ENCODE data around the gene SMAD2. TPM values are rescaled to one million over a fixed set of nuclear protein-coding genes. Genes with fewer than 3 reads are reported as not detected.

SMAD2 gene
- total RNA-seq, 1 donor from 2014 or later: 353 TPM

DNA sequence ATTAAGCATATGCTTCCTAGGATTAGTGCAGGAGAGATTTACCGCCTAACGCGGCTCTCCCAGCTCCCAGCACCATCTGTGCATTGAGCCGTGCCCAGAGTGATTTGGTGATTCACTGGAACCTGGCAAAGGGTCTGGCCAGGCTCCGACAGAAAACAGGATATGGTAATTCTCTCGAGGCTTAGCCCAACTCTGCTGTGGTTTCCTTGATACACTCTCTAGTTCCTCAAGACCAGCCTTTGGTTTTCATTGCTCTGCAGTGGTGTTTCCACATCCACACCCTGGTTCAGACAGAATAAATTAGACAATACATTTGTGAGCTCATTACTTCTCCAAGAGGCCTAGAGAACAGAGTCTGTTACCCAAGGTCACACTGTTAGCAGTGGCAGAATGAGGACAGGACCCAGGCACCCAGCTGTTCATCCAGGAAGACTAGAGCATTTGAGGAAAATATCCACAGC is 23.0 kb upstream of the SMAD2 start:
- peaks cover 9% of the 10 kb centered on the region for H3K4me1 Mint-ChIP-seq (ENCODE audit: low read depth)
- intact Hi-C loops (cut with micrococcal nuclease): no loop called here
- H3K27me3 Mint-ChIP-seq (ENCODE audit: low read depth): peaks cover 20% of the 10 kb centered on the region
- H3K4me3 Mint-ChIP-seq (ENCODE audit: low read depth): no peak overlapping the region
- no peaks in the 10 kb centered on the region for H3K36me3 Mint-ChIP-seq (ENCODE audit: low read depth)
- peak; percentile 20 for DNase-seq (ENCODE audit: low spot score)
- peaks cover 3% of the 10 kb centered on the region for H3K9me3 Mint-ChIP-seq
- peak overlapping the region; percentile 87 for H3K27ac Mint-ChIP-seq

DNA sequence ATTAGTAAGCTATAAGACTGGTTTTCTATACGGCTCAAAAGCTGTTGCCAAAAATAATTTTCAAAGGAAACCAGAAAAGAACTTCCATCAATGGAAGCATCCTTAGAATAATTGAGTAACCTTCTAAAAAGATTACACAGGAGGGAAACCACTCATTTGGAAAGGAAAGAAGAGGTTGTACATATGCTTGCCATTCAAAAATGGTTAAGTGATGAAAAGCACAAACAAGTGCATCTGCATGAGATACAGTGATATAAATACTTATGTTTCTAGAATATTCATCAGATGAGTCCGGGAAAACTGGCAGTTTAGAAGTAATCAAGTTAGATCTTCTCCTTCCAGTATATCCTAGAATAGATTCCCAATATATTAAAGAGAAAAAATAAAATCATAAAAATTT is 20.1 kb upstream of the SMAD2 start:
- no peaks in the 10 kb centered on the region for H3K36me3 Mint-ChIP-seq (ENCODE audit: low read depth)

DNA sequence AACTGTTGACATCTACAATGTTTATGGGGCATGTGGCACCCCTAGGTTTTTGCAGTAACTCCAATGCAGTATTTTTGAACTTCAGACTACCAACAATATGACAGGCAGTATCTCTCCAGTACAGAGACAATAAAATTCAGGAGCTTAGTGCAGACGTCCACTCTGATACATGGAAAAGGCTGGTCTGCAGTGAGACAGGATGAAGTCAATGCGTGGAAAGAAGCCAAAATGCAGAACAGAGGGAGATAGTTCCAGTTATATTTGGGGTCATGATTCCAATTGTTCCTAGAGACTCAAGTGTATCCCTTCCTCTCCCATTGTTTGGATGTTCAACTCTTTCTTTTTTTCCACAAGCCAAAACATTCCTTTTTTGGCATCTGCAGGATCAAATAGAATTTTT is 18.7 kb upstream of the SMAD2 start:
- intact Hi-C loops (cut with micrococcal nuclease): no loop called here
- H3K9me3 Mint-ChIP-seq: no peaks in the 10 kb centered on the region
- H3K4me1 Mint-ChIP-seq (ENCODE audit: low read depth): peaks cover 22% of the 10 kb centered on the region
- no peak overlapping the region for H3K4me3 Mint-ChIP-seq (ENCODE audit: low read depth)
- DNase-seq (ENCODE audit: low spot score): no peak
- H3K36me3 Mint-ChIP-seq (ENCODE audit: low read depth): no peaks in the 10 kb centered on the region
- peaks cover 11% of the 10 kb centered on the region for H3K27me3 Mint-ChIP-seq (ENCODE audit: low read depth)
- H3K27ac Mint-ChIP-seq: no peak overlapping the region

More for the DNA sequence above, 20.1 kb upstream of the SMAD2 start:
- Mint-ChIP-seq H3K4me3 (ENCODE audit: low read depth) (no peak overlapping the region), H3K27ac (no peak overlapping the region), H3K27me3 (ENCODE audit: low read depth) (peaks cover 11% of the 10 kb centered on the region), H3K9me3 (no peaks in the 10 kb centered on the region), H3K4me1 (ENCODE audit: low read depth) (peaks cover 12% of the 10 kb centered on the region)
- intact Hi-C loops (cut with micrococcal nuclease): no loop called here
- no peak for DNase-seq (ENCODE audit: low spot score)

DNA sequence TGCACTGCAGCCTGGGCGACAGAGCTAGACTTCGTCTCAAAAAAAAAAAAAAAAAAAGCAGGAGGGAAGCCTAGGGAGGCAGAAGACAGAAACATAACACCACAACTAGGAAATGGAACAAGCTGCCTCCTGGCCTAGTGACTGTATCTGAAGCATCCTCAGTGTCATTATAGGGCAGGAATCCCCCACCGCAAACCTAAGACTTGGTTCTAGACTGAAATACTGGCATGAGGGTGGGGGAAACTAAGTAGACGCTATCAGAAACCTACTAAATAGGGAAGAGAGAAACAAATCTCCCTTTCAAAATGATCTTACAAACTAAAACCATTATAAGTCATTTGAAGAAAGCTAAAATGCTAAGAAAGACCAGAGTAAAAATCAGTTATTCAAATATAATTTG is 16.4 kb upstream of the SMAD2 start:
- H3K4me3 Mint-ChIP-seq (ENCODE audit: low read depth): no peak overlapping the region
- no peak overlapping the region for H3K27ac Mint-ChIP-seq
- H3K4me1 Mint-ChIP-seq (ENCODE audit: low read depth): peaks cover 13% of the 10 kb centered on the region
- DNase-seq (ENCODE audit: low spot score): no peak
- no peaks in the 10 kb centered on the region for H3K9me3 Mint-ChIP-seq
- H3K36me3 Mint-ChIP-seq (ENCODE audit: low read depth): no peaks in the 10 kb centered on the region
- intact Hi-C loops (cut with micrococcal nuclease): no loop called here
- H3K27me3 Mint-ChIP-seq (ENCODE audit: low read depth): peaks cover 10% of the 10 kb centered on the region

DNA sequence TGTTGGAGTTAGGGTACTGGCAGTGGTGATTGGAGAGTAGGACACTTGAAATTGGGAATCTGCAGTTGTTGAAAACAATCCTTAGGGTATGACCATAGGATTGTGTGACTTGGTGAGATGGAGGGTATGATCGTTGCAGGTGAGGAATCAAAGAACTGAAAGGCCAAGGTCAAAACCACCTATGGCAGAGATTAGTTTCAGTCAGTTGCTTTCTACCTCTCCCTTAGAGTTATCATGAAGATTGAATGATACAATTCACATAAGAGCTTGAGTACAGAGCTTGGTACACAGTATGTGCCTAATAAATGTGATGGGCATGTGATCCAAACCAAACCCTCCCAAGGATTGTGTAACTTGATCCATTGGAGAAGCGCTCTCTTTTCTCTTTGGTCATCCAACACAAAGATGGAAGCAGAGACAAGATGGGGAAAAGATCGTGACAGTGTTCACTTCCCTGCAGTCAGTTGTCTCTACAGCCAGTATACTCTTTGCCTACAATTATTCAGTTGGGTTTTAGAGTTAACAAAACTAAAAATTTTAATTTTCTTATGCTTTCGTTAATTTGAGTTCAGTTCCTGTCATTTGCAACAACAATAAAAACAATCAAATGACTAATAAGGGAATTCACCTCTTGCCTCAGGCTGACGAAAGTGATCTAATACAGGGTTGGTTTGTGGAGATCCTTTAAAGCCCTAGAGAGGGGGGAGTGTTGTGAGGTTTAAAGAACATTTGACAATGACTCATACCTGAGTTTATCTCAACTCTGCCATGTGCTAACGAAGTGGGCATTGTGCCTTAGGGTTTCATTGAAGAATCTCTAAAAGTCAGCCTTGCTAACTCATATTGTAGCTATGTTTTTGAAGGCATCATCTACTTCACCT is 14.8 kb upstream of the SMAD2 start:
- no peaks in the 10 kb centered on the region for H3K36me3 Mint-ChIP-seq (ENCODE audit: low read depth)
- peaks cover 3% of the 10 kb centered on the region for H3K27me3 Mint-ChIP-seq (ENCODE audit: low read depth)
- H3K9me3 Mint-ChIP-seq: no peaks in the 10 kb centered on the region
- no peak overlapping the region for H3K27ac Mint-ChIP-seq
- no peak for DNase-seq (ENCODE audit: low spot score)
- peaks cover 15% of the 10 kb centered on the region for H3K4me1 Mint-ChIP-seq (ENCODE audit: low read depth)
- no peak overlapping the region for H3K4me3 Mint-ChIP-seq (ENCODE audit: low read depth)
- intact Hi-C loops (cut with micrococcal nuclease): loop anchor here (2.0 kb wide), 1 partner anchor 14 kb away; the partner anchor contains the start of gene SMAD2

DNA sequence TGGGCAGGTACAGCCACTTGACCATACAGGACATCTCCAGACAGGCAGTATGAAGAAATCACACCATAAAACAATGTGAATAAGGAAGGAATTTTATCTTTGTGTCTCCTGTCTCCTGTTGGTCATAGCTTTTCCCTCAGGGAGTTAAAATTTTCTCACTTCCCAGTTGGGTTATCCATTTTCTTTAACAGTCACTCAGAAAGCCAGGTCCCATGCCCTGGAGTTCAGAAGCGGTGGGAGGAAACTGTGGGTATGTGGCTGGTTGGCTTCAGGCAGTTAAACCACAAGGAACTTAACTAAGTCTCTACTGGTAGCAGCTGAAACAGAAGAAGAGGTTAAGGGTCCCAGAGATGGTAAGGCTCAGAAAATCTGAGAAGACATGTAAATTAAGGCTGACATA is 6.5 kb upstream of the SMAD2 start:
- Mint-ChIP-seq H3K4me3 (ENCODE audit: low read depth) (no peak overlapping the region), H3K36me3 (ENCODE audit: low read depth) (no peaks in the 10 kb centered on the region), H3K27ac (no peak overlapping the region), H3K9me3 (no peaks in the 10 kb centered on the region), H3K27me3 (ENCODE audit: low read depth) (peaks cover 2% of the 10 kb centered on the region), H3K4me1 (ENCODE audit: low read depth) (peaks cover 22% of the 10 kb centered on the region)
- intact Hi-C loops (cut with micrococcal nuclease): loop anchor here (10.0 kb wide), 2 partner anchors 188 to 1008 kb away; no protein-coding TSS in a partner anchor
- no peak for DNase-seq (ENCODE audit: low spot score)

DNA sequence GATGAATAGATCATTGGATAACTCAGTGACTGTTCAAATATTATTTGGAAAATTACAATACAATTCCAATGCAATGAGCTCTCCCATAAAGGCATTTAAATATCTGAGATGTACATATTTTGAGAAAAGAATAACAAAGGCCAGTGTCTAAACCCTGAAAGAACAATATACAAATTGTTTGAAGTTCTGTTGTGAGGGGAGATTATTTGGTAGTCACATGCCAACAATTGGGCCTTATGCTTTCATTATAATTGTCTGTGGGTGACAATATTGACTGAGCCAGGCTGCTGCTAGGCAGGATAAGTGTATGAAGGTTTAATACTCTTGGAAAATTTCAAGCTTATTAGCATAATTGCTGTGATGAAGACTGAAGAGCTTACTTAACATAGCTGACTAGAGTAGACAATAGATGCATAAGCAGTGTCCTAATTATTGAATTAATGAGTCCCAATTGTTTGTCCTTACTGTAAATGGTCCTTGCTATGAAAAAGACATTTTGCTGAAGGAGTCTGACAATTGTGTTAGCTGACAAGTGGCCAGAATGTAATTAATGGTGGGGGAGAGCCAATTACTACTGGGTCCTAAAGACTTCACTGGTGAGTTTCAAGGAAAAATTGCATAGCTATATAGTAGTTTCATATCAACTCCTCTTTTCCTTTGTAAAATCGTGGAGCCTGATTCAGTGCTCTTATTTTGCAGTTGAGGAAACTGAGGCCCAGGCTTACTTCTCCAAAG is 5.0 kb upstream of the SMAD2 start:
- intact Hi-C loops (cut with micrococcal nuclease): loop anchor here (10.0 kb wide), 2 partner anchors 189 to 1009 kb away; no protein-coding TSS in a partner anchor
- Mint-ChIP-seq H3K9me3 (no peaks in the 10 kb centered on the region), H3K4me3 (ENCODE audit: low read depth) (no peak overlapping the region), H3K27ac (no peak overlapping the region), H3K4me1 (ENCODE audit: low read depth) (peaks cover 24% of the 10 kb centered on the region), H3K36me3 (ENCODE audit: low read depth) (no peaks in the 10 kb centered on the region), H3K27me3 (ENCODE audit: low read depth) (peaks cover 2% of the 10 kb centered on the region)
- DNase-seq (ENCODE audit: low spot score): no peak

DNA sequence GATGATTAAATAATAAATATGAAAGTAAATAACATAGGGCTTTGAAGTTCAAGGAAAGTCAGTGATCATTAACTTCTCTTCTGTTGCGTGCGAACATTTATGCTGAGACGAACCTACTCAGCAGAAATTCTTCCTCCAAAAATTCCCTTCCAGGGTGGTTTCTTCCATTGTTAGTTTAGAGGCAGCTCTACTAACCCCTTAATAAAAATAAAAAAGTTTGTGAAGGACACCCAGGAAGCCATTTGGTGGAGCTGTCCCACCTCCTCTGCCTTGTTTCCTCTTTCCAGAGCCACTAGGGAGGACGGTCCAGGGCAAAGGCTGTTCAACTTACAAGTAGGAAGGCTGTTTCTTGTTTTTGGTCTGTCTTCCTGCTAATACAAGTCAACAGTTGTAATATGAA is 2.1 kb upstream of the SMAD2 start:
- intact Hi-C loops (cut with micrococcal nuclease): loop anchor here (5.0 to 10.0 kb wide), 4 partner anchors 75 to 1012 kb away; no protein-coding TSS in a partner anchor
- no peaks in the 10 kb centered on the region for H3K9me3 Mint-ChIP-seq
- peaks cover 34% of the 10 kb centered on the region for H3K4me1 Mint-ChIP-seq (ENCODE audit: low read depth)
- H3K27me3 Mint-ChIP-seq (ENCODE audit: low read depth): peaks cover 2% of the 10 kb centered on the region
- H3K36me3 Mint-ChIP-seq (ENCODE audit: low read depth): peaks cover 21% of the 10 kb centered on the region
- DNase-seq (ENCODE audit: low spot score): no peak
- no peak overlapping the region for H3K4me3 Mint-ChIP-seq (ENCODE audit: low read depth)
- H3K27ac Mint-ChIP-seq: no peak overlapping the region

DNA sequence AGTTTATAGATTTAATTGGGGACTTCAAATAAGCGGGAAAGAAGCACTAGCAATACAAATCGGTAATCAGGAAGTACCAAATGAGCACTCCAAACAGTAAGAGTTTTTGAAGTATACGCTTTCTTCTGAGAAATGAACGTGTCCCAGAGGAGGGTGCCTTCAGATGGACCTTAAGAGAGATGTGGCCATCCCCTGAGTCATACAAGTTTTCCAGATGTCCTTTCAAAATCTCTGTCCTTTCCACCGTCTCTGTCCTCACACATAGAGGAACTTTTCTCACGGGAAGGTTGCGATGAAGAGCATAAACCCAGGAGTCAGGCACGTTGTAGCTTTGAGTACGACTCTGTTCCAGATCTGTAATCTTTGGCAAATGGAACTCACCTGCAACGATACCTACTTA is 1.7 kb upstream of the SMAD2 start:
- peaks cover 23% of the 10 kb centered on the region for H3K36me3 Mint-ChIP-seq (ENCODE audit: low read depth)
- H3K27me3 Mint-ChIP-seq (ENCODE audit: low read depth): peaks cover 2% of the 10 kb centered on the region
- DNase-seq (ENCODE audit: low spot score): no peak
- peaks cover 37% of the 10 kb centered on the region for H3K4me1 Mint-ChIP-seq (ENCODE audit: low read depth)
- H3K9me3 Mint-ChIP-seq: no peaks in the 10 kb centered on the region
- intact Hi-C loops (cut with micrococcal nuclease): loop anchor here (5.0 to 10.0 kb wide), 4 partner anchors 75 to 1013 kb away; no protein-coding TSS in a partner anchor
- H3K27ac Mint-ChIP-seq: peak overlapping the region; percentile 92
- H3K4me3 Mint-ChIP-seq (ENCODE audit: low read depth): peak overlapping the region; percentile 83

DNA sequence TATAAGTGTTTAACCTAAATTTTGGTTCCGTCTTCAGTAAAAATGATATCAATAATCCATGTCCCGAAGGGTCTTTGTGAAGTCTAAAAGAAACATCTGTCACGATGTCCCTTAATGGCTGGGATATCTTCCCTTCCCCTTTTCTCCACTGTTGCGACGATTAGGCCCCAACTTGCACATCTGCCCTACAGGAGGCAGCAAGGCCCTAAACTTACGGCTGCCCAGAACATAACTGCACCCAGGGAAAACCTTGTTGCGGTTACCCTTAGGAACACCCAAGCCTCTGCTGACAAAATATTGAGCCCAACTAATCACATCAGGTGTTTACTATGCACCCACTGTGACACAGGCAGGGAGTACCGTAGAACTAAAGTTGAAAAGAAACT is 1.3 kb upstream of the SMAD2 start:
- intact Hi-C loops (cut with micrococcal nuclease): loop anchor here (2.0 to 10.0 kb wide), 7 partner anchors 13 to 1561 kb away; partner anchors contain the start of gene RPL17
- Mint-ChIP-seq H3K27me3 (ENCODE audit: low read depth) (peaks cover 2% of the 10 kb centered on the region), H3K4me1 (ENCODE audit: low read depth) (peaks cover 41% of the 10 kb centered on the region)

DNA sequence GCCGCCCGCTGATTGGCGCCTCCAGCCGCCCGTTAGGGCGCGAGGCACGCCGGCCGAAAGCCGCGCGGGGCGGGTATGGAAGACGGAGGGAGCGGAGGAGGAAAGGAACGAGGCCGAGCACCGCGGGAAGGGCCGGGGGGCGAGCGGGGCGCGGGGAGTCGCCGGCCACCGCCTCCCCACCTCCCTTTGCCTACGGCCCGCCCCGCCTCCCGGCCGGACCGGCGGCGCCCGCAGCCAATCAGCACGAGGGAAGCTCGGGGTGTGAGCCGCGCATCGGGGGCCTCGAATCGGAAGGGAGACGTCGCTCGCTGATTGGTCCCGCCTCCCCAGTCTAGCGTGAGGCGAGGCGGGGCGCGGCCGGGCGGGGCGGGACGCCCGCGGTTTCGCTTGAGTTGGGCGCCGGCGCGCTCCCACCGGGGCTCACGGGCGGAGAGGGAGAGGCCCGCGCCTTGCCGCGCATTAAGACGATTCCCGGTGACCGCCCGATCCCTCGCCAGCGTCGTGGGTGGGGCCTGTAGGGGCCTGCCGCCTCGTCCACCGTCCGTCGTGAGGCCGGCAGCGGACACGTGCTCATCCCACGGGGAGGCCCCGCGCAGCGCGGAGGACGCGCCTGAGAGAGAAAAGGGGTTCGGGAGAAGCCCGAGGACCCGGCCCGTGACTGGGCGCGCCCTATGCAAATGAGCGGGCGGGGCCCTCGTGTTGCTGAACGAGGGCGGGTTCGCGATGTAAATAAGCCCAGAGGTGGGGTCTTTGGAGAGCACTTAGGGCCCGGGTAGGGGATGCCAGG is 665 bp upstream of the SMAD2 start:
- Mint-ChIP-seq H3K27ac (peak overlapping the region; percentile 92), H3K4me3 (ENCODE audit: low read depth) (peak overlapping the region; percentile 83), H3K4me1 (ENCODE audit: low read depth) (peaks cover 44% of the 10 kb centered on the region), H3K36me3 (ENCODE audit: low read depth) (peaks cover 34% of the 10 kb centered on the region), H3K27me3 (ENCODE audit: low read depth) (peaks cover 2% of the 10 kb centered on the region), H3K9me3 (no peaks in the 10 kb centered on the region)
- intact Hi-C loops (cut with micrococcal nuclease): loop anchor here (2.0 to 10.0 kb wide), 7 partner anchors 14 to 1562 kb away; partner anchors contain the start of gene RPL17
- peak; percentile 96 for DNase-seq (ENCODE audit: low spot score)

More for the DNA sequence above, 1.3 kb upstream of the SMAD2 start:
- peak; percentile 39 for DNase-seq (ENCODE audit: low spot score)
- H3K27ac Mint-ChIP-seq: peak overlapping the region; percentile 92
- peaks cover 28% of the 10 kb centered on the region for H3K36me3 Mint-ChIP-seq (ENCODE audit: low read depth)
- peak overlapping the region; percentile 83 for H3K4me3 Mint-ChIP-seq (ENCODE audit: low read depth)
- no peaks in the 10 kb centered on the region for H3K9me3 Mint-ChIP-seq

DNA sequence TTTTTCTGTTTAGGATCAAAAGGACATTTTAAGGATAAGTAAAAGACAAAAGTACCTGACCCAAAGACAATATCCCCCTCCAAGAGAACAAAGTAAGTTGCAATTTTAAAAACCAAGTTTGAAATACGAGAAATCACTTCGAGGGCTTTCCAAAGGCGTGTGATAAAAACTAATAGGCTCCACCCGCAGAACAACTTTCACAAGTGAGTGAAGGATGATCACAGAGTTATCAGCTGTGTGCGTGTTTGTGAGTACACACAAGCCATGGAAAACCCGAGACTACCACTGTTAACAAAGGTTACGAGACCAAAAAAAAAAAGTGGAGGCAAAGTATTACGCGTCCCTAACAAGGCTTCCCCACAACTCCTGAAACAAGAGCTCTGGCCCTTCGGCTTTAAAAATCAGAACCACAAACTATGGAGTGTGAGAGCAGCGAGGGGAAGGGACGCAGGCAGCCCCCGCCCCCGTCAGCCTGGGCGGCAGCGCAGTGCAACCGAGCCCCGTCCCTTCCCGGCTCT is 719 bp downstream of the SMAD2 start:
- H3K4me1 Mint-ChIP-seq (ENCODE audit: low read depth): peaks cover 50% of the 10 kb centered on the region
- peak overlapping the region; percentile 94 for H3K4me3 Mint-ChIP-seq (ENCODE audit: low read depth)
- peaks cover under 1% of the 10 kb centered on the region for H3K27me3 Mint-ChIP-seq (ENCODE audit: low read depth)
- H3K36me3 Mint-ChIP-seq (ENCODE audit: low read depth): peaks cover 48% of the 10 kb centered on the region
- peak overlapping the region; percentile 96 for H3K27ac Mint-ChIP-seq
- DNase-seq (ENCODE audit: low spot score): no peak
- intact Hi-C loops (cut with micrococcal nuclease): loop anchor here (2.0 to 10.0 kb wide), 9 partner anchors 15 to 1563 kb away; partner anchors contain the start of gene RPL17
- H3K9me3 Mint-ChIP-seq: no peaks in the 10 kb centered on the region
